WTC11 (cell line): ENCODE results near the gene KRTAP10-6. TPM values are rescaled to one million over a fixed set of nuclear protein-coding genes. Genes with fewer than 3 reads are reported as not detected.
"Not testable (repeated sequence)": the region's sequence is repeated elsewhere in the genome, so short reads cannot be mapped to it uniquely, and the experiment has no call there.

Experiments
- ATAC-seq: fragments of 200-7000 bp; cut with Tn5 transposase; 2 replicates; pipeline ENCODE4 v1.10.0; 2021; ENCODE audit warnings: mild to moderate bottlenecking, moderate library complexity
- CTCF ChIA-PET: fragments of 300-600 bp; sonication (Branson Sonifier 250); formaldehyde crosslinking; loops from one replicate; lab custom pipeline; 2021; ENCODE audit warnings: antibody characterized with exemption; lab: Charles Lee
- POLR2A ChIA-PET: fragments of 350-600 bp; sonication (Branson Sonifier 250); formaldehyde crosslinking; loops from one replicate; lab custom pipeline; 2021; ENCODE audit warnings: antibody characterized with exemption; lab: Charles Lee
- DNase-seq: peaks from one replicate; pipeline ENCODE4 v3.0.0; 2021; ENCODE audit warnings: low spot score
- H3K27ac Mint-ChIP-seq: 2 replicates; pipeline ENCODE4 v1.8.0; 2021; ENCODE audit warnings: mixed read lengths
- H3K27me3 Mint-ChIP-seq: 2 replicates; pipeline ENCODE4 v1.8.0; 2021; ENCODE audit warnings: low read depth, mild to moderate bottlenecking, moderate library complexity, mixed read lengths
- H3K36me3 Mint-ChIP-seq: 2 replicates; pipeline ENCODE4 v1.8.0; 2021; ENCODE audit warnings: mixed read lengths
- H3K4me1 Mint-ChIP-seq: 2 replicates; pipeline ENCODE4 v1.8.0; 2022; ENCODE audit warnings: mixed read lengths
- H3K4me3 Mint-ChIP-seq: 2 replicates; pipeline ENCODE4 v1.8.0; 2021; ENCODE audit warnings: mild to moderate bottlenecking, moderate library complexity, mixed read lengths
- H3K9me3 Mint-ChIP-seq: 2 replicates; pipeline ENCODE4 v1.8.0; 2021; ENCODE audit warnings: mixed read lengths
- AFF4 ChIP-seq: sonication (generic); formaldehyde crosslinking; IDR thresholded peaks from 2 replicates; pipeline ENCODE4 v1.8.1; 2023; ENCODE audit warnings: mild to moderate bottlenecking, missing genetic modification reagents, borderline replicate concordance
- AR ChIP-seq: fragments of 250-450 bp; sonication (Bioruptor Pico); IDR thresholded peaks from 2 replicates; pipeline ENCODE4 v1.9.0; 2021; ENCODE audit warnings: mild to moderate bottlenecking
- E2F4 ChIP-seq: sonication (generic); formaldehyde crosslinking; IDR thresholded peaks from 2 replicates; pipeline ENCODE4 v1.8.1; 2022; ENCODE audit warnings: low read depth, mild to moderate bottlenecking, moderate library complexity, missing genetic modification reagents, borderline replicate concordance
- GABPB1 ChIP-seq: sonication (generic); formaldehyde crosslinking; IDR thresholded peaks from 2 replicates; pipeline ENCODE4 v1.8.1; 2023; ENCODE audit warnings: mild to moderate bottlenecking, missing genetic modification reagents
- KAT7 ChIP-seq: sonication (generic); formaldehyde crosslinking; IDR thresholded peaks from 2 replicates; pipeline ENCODE4 v1.8.1; 2023; ENCODE audit warnings: missing genetic modification reagents, mild to moderate bottlenecking, borderline replicate concordance
- NFE2L1 ChIP-seq: sonication (generic); formaldehyde crosslinking; IDR thresholded peaks from 2 replicates; pipeline ENCODE4 v1.8.1; 2023; ENCODE audit warnings: missing genetic modification reagents
- NR1H2 ChIP-seq: sonication (generic); formaldehyde crosslinking; IDR thresholded peaks from 2 replicates; pipeline ENCODE4 v1.9.0; 2021; ENCODE audit warnings: mild to moderate bottlenecking, moderate library complexity, missing genetic modification reagents
- PRDM15 ChIP-seq: sonication (generic); formaldehyde crosslinking; IDR thresholded peaks from 2 replicates; pipeline ENCODE4 v1.8.0; 2022; ENCODE audit warnings: missing genetic modification reagents
- SOX15 ChIP-seq: fragments of 250-450 bp; sonication (Bioruptor Pico); IDR thresholded peaks from 2 replicates; pipeline ENCODE4 v1.9.0; 2021; ENCODE audit warnings: mild to moderate bottlenecking
- TP53 ChIP-seq: sonication (generic); formaldehyde crosslinking; IDR thresholded peaks from 2 replicates; pipeline ENCODE4 v1.8.1; 2023; ENCODE audit warnings: mild to moderate bottlenecking, missing genetic modification reagents
- ZMAT4 ChIP-seq: fragments of 250-450 bp; sonication (Bioruptor Pico); IDR thresholded peaks from 2 replicates; pipeline ENCODE4 v1.9.0; 2021; ENCODE audit warnings: mild to moderate bottlenecking
- ZNF317 ChIP-seq: sonication (generic); formaldehyde crosslinking; IDR thresholded peaks from 2 replicates; pipeline ENCODE4 v1.8.1; 2023; ENCODE audit warnings: low read depth, mild to moderate bottlenecking, moderate library complexity, missing genetic modification reagents, borderline replicate concordance
- ZSCAN18 ChIP-seq: fragments of 250-450 bp; sonication (Bioruptor Pico); IDR thresholded peaks from 2 replicates; pipeline ENCODE4 v2.1.2; 2022; ENCODE audit warnings: mild to moderate bottlenecking, moderate library complexity
- total RNA-seq: library from RNA; stranded (reverse); gene quantifications from 3 replicates; pipeline ENCODE4 v1.2.3, GENCODE V29; 2021

Gene KRTAP10-6
- total RNA-seq, 1 experiment from 2014 or later = 0.17 TPM

GRCh38 chr21:44574457-44575306, 17.6 kb downstream of the KRTAP10-6 start:
- POLR2A ChIA-PET = no interaction called here
- ATAC-seq = peak; percentile 60
- CTCF ChIA-PET = interaction anchor here (0.7 to 2.1 kb wide), 6 partner anchors 64 to 219 kb away, joined by 3 to 8 read pairs (median 4); no protein-coding TSS in a partner anchor
- Mint-ChIP-seq H3K4me1 (peaks cover 11% of the 10 kb centered on the region), H3K27ac (no peak overlapping the region)
- TF ChIP-seq NR1H2 (CRISPR knock-in tag) (no peak), PRDM15 (CRISPR knock-in tag) (no peak), ZNF317 (CRISPR knock-in tag) (peak; percentile 82)
- TF ChIP-seq, all 79 proteins: peak for 1
- Mint-ChIP-seq H3K36me3 (peaks cover 32% of the 10 kb centered on the region), H3K9me3 (peaks cover 41% of the 10 kb centered on the region), H3K27me3 (peaks cover 6% of the 10 kb centered on the region), H3K4me3 (no peak overlapping the region; the same call in 1 of the 2 replicates)
- DNase-seq = no peak

GRCh38 chr21:44573630-44574456, 18.5 kb downstream of the KRTAP10-6 start, which contains the start of gene KRTAP10-4:
KRTAP10-4 (plus strand) TSS chr21:44573729; CDS start chr21:44573759, 30 bp downstream.
- DNase-seq, H3K27me3 Mint-ChIP-seq, ATAC-seq, H3K4me3 Mint-ChIP-seq, H3K27ac Mint-ChIP-seq, POLR2A ChIA-PET: not testable (repeated sequence)
- H3K9me3 Mint-ChIP-seq = peaks cover 41% of the 10 kb centered on the region
- H3K36me3 Mint-ChIP-seq = peaks cover 32% of the 10 kb centered on the region
- CTCF ChIA-PET = interaction anchor here (1.0 to 2.1 kb wide), 5 partner anchors 63 to 220 kb away, joined by 3 to 8 read pairs (median 5); no protein-coding TSS in a partner anchor
- peaks cover 11% of the 10 kb centered on the region for H3K4me1 Mint-ChIP-seq

- peaks cover 39% of the 10 kb centered on the region for H3K9me3 Mint-ChIP-seq
- H3K4me3 Mint-ChIP-seq = no peak overlapping the region
- H3K27me3 Mint-ChIP-seq = peaks cover 6% of the 10 kb centered on the region
- DNase-seq (no peak), ATAC-seq (no peak)
- H3K36me3 Mint-ChIP-seq = peaks cover 31% of the 10 kb centered on the region
- no peak overlapping the region for H3K27ac Mint-ChIP-seq
- H3K4me1 Mint-ChIP-seq = peaks cover 11% of the 10 kb centered on the region
- CTCF ChIA-PET = interaction anchor here (1.3 kb wide), 1 partner anchor 220 kb away, joined by 4 read pairs; no protein-coding TSS in a partner anchor
- no peak for TF ChIP-seq E2F4 (CRISPR knock-in tag)
- no peak for TF ChIP-seq ZSCAN18 (CRISPR knock-in tag)
- no peak for TF ChIP-seq AR (CRISPR knock-in tag)
- no peak for TF ChIP-seq GABPB1 (CRISPR knock-in tag)
- no peak for TF ChIP-seq NFE2L1 (CRISPR knock-in tag)
- TF ChIP-seq ZMAT4 (CRISPR knock-in tag) = no peak
- no peak for TF ChIP-seq KAT7 (CRISPR knock-in tag)
- TF ChIP-seq AFF4 = no peak
- TF ChIP-seq SOX15 (CRISPR knock-in tag) = no peak
- no peak for TF ChIP-seq TP53 (CRISPR knock-in tag)
- POLR2A ChIA-PET = no interaction called here
These were observed 19.2 kb downstream of the KRTAP10-6 start for GRCh38 chr21:44572959-44573583.
